ENCODE results near the gene CCSER1. TPM values are rescaled to one million over a fixed set of nuclear protein-coding genes. Genes with fewer than 3 reads are reported as not detected.

The CCSER1 gene
- total RNA-seq, 1 experiment from 2014 or later: 10.1 TPM

DNA sequence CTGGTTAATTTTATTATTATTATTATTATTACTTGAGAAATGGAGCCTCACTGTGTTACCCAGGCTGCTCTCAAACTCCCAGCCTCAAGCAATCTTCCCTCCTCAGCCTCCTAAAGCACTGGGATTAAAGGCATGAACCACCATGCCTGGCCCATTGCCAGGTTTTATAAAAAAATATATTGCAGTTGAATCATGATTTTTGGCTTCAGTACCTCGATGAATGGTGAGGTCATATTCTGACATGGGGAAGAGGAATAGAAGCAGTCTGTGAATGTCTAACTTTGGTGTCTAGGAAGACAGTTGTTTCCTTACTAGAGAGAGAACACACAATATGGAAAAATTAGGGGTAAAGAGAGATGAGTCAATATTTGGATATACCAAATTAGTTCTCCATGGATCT, 32.0 kb downstream of the CCSER1 start:
- no peak overlapping the region for H3K27ac ChIP-seq
- H3K9me3 ChIP-seq (replicated peaks): no peaks in the 10 kb centered on the region
- no peaks in the 10 kb centered on the region; the same call in 1 of the 2 replicates for H3K4me1 ChIP-seq
- peak; percentile 14 to 57 for DNase-seq
- H3K27me3 ChIP-seq: no peaks in the 10 kb centered on the region
- no peaks in the 10 kb centered on the region for H3K36me3 ChIP-seq
- H3K4me3 ChIP-seq: no peak overlapping the region

DNA sequence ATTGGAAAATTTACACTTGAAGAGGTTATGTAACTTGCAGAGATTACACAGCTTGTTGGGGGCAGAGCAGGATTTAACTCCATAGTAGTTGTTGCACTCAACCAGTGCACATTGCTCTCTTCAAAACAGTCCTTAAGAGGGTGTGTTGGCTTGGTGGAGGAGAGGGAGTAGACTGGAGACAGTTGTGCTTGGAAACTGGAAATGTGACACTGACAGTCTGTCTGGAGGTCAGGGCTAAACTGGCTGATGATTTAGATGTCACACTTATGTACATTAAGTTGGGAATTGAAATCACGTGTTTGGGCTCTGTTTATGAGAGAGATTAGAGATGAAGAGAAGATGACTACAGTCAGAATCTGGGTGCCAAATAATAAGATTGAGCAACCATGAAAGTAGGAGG, 32.9 kb downstream of the CCSER1 start:
- H3K27me3 ChIP-seq: no peaks in the 10 kb centered on the region
- no peaks in the 10 kb centered on the region for H3K36me3 ChIP-seq
- H3K4me1 ChIP-seq: no peaks in the 10 kb centered on the region; the same call in 1 of the 2 replicates
- H3K27ac ChIP-seq: no peak overlapping the region
- H3K4me3 ChIP-seq: no peak overlapping the region
- DNase-seq: peak in 1 of 2 experiments; percentile 9
- H3K9me3 ChIP-seq (replicated peaks): no peaks in the 10 kb centered on the region

DNA sequence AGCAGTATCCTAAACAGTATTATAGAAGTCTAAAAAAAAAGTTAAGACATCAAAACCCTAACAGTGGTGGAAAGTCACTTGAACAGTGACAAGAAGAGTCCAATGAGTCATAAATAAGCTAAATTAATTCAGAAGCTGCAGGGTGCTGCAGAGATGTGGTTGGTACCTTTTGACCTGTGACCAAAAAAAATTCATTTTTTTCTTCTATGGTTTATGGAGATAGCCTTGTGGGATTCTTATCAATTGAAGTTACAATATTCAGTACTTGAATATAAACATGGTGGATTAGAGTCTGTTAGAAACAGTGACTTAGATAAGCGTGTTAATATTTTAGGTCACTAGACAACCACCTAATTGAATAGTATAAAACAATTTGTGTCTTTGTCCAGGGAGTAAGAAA, 35.4 kb downstream of the CCSER1 start:
- H3K27ac ChIP-seq: no peak overlapping the region
- H3K9me3 ChIP-seq (replicated peaks): no peaks in the 10 kb centered on the region
- H3K4me3 ChIP-seq: no peak overlapping the region
- DNase-seq: no peak
- no peaks in the 10 kb centered on the region; the same call in 1 of the 2 replicates for H3K4me1 ChIP-seq
- H3K27me3 ChIP-seq: no peaks in the 10 kb centered on the region
- no peaks in the 10 kb centered on the region for H3K36me3 ChIP-seq

DNA sequence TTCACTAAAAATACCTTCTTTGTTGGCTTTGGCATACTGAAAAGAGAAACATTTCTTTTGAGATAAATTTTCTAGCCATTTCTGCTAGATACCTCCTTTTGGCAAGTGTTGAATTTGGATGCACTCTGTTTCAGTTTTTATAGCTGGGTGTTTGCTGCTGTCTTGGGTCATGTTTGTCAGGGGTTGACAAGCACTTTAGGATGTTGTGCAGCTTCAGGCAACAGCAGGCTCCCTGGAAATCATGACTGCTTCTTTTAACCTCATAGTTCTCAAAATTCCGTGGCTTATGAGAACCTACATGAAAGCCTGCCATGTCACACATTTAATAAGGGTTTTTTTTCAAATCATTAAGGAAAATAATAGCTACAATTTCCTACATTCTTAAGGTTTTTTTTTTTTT, 36.7 kb downstream of the CCSER1 start:
- Histone ChIP-seq H3K9me3 (replicated peaks) (no peaks in the 10 kb centered on the region), H3K27me3 (no peaks in the 10 kb centered on the region), H3K27ac (no peak overlapping the region), H3K36me3 (no peaks in the 10 kb centered on the region), H3K4me1 (no peaks in the 10 kb centered on the region; the same call in 1 of the 2 replicates), H3K4me3 (no peak overlapping the region)
- DNase-seq: no peak

DNA sequence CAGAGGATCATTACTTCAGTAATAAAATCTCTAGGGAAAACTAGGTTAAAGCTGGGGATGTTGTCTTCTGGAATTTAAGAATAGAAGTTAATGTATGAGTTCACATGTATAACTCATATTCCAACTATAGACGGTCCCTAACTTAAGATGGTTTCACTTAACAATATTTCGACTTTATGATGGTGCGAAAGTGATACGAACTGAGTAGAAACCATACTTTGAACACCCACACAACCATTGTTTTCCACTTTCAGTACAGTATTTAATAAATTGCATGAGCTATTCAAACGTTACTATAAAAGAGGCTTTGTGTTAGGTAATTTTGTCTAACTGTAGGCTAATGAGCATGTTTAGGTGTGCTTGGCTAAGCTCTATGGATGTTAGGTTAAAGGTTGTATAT, 38.7 kb downstream of the CCSER1 start:
- no peak overlapping the region for H3K4me3 ChIP-seq
- H3K9me3 ChIP-seq (replicated peaks): no peaks in the 10 kb centered on the region
- H3K4me1 ChIP-seq: no peaks in the 10 kb centered on the region
- DNase-seq: no peak
- H3K36me3 ChIP-seq: no peaks in the 10 kb centered on the region
- H3K27ac ChIP-seq: no peak overlapping the region
- H3K27me3 ChIP-seq: no peaks in the 10 kb centered on the region

DNA sequence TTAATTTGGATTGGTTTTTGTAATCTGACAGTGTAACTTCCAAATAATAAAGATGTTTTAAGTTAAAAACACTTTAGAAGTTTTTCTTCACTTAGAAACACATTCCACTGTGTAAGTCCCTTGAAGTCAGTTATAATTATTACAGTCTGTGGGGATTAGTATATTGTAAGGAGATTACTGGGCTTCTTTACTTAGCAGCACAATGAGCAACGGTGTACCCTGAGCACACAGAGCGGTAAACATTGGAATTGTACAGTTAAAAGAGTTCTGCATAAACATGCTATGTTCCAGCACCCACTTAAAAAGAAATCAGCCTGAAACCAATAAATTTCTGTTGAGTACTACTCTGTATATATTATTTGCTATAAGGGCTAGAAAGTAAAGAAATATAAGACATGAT, 44.3 kb downstream of the CCSER1 start:
- H3K36me3 ChIP-seq: no peaks in the 10 kb centered on the region
- H3K27me3 ChIP-seq: no peaks in the 10 kb centered on the region
- no peaks in the 10 kb centered on the region for H3K9me3 ChIP-seq (replicated peaks)
- no peak overlapping the region for H3K4me3 ChIP-seq
- no peak for DNase-seq
- no peak overlapping the region for H3K27ac ChIP-seq
- H3K4me1 ChIP-seq: no peaks in the 10 kb centered on the region

DNA sequence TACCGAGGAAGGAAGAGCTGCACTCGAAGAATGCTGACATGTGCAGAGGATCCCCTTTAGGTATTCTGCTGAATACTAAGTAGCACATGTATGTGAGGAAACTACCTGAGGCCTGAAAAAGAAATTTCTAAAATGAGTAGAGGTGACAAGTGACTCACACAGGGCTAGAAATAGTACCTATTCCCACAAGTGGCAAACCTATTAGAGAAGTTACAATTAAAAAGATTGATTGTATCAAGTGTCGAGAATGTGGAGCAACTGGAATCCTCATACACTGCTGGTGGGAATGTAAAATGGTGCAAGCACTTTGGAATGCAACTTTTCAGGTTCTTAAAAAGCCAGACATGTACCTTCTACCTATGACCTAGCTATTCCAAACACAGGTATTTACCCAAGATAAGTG, 47.4 kb downstream of the CCSER1 start:
- Histone ChIP-seq H3K4me3 (no peak overlapping the region), H3K27me3 (no peaks in the 10 kb centered on the region), H3K36me3 (no peaks in the 10 kb centered on the region), H3K27ac (no peak overlapping the region), H3K9me3 (replicated peaks) (no peaks in the 10 kb centered on the region), H3K4me1 (no peaks in the 10 kb centered on the region)
- DNase-seq: no peak

DNA sequence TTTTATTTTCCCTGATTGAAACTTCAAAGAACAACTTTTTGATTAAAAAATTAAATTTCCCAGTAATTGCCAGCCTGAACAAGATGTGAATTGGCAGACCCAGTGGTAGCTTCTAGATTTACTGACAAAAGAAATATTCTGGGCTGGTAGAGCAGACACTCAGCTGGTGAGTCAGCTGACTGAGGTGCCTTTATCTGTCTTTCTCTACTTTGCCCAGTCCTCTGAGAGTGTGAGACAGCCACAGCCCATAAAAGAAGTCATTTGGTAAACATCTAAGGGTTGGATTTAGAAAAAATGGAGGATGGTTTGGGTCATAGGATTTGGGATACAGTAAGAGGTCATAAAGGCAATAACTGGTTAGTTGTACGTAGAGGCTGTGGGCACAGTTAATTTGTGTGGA, 54.5 kb downstream of the CCSER1 start:
- Histone ChIP-seq H3K27ac (no peak overlapping the region), H3K4me1 (no peaks in the 10 kb centered on the region), H3K27me3 (no peaks in the 10 kb centered on the region), H3K4me3 (no peak overlapping the region), H3K9me3 (replicated peaks) (no peaks in the 10 kb centered on the region), H3K36me3 (no peaks in the 10 kb centered on the region)
- DNase-seq: no peak

DNA sequence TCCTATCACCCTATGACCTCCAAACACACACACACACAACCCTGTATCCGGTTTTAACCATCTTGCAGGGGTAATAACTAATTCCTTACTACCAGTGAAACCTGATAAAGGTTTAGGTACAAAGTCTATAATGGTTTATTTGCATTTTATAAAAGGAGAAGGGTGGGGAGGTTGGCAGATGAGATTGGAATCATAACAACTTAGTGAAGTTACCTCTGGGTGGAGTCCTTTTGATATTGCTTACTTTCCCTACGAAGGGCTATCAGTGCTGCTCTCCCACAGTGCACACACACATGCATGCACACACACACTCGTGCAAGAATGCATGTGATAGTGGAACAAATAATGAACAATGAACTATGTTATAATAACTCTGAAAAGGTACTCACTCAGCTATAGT, 56.1 kb downstream of the CCSER1 start:
- Histone ChIP-seq H3K27ac (no peak overlapping the region), H3K4me3 (no peak overlapping the region), H3K27me3 (no peaks in the 10 kb centered on the region), H3K9me3 (replicated peaks) (no peaks in the 10 kb centered on the region), H3K4me1 (no peaks in the 10 kb centered on the region), H3K36me3 (no peaks in the 10 kb centered on the region)
- no peak for DNase-seq

DNA sequence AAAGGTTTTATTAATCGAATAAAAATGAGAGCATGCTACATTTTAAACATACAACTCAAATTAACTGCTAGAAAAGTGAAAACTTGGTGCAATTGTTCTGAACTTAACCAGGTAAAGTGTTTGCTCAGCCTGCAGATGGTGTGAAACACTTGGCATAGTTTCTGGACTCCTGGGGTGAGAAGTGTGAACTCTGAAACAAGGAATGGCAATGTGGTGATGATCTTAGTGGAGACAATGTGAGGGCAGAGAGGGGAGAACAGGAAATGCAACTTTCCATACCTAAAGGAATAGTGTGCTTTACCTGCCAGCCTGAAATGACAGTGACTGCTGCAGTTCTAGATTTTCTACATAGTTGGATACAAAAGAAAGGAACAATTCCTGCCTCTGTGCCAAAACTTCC, 57.4 kb downstream of the CCSER1 start:
- no peaks in the 10 kb centered on the region for H3K9me3 ChIP-seq (replicated peaks)
- H3K4me1 ChIP-seq: no peaks in the 10 kb centered on the region
- H3K4me3 ChIP-seq: no peak overlapping the region
- no peak for DNase-seq
- no peaks in the 10 kb centered on the region for H3K27me3 ChIP-seq
- H3K27ac ChIP-seq: no peak overlapping the region
- H3K36me3 ChIP-seq: no peaks in the 10 kb centered on the region

DNA sequence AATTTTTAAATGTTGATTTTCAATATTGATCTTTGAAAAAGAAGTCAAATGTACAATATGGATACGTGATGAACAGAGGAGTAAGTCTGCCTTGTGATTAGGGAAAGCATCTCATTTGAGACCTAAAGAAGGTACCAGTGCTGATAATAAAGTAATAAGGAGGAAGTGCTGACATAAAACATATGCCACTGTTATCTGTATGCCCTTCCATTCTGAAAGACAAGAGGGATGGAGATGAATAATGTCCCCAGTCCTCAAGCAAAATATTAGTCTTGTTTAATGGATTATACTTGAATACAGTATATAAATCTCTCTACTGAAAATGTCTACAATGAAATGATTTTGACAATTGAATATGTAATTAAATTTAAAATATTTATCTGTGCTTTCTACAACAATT, 58.2 kb downstream of the CCSER1 start:
- Histone ChIP-seq H3K36me3 (no peaks in the 10 kb centered on the region), H3K4me3 (no peak overlapping the region), H3K4me1 (no peaks in the 10 kb centered on the region), H3K27ac (no peak overlapping the region), H3K9me3 (replicated peaks) (no peaks in the 10 kb centered on the region), H3K27me3 (no peaks in the 10 kb centered on the region)
- DNase-seq: no peak

DNA sequence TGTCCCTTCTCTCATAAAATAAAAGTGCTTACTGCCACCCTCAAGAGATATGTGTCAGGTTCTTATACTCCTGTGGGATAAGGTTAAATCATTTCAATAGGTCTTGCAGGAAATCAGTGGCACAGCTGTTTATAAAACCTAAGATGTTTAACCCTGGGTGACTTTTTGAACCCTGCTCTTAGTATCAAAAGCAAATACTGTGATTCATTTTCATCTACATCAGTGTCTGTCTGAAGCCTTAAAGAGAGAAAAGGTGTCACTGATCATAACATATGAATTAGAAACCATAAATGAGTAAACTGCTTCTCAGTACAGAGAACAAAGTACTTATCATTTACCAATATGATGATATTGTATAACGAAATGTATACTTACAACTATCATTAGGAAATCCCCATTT, 59.0 kb downstream of the CCSER1 start:
- Histone ChIP-seq H3K27me3 (no peaks in the 10 kb centered on the region), H3K36me3 (no peaks in the 10 kb centered on the region), H3K4me1 (no peaks in the 10 kb centered on the region), H3K4me3 (no peak overlapping the region), H3K27ac (no peak overlapping the region), H3K9me3 (replicated peaks) (no peaks in the 10 kb centered on the region)
- DNase-seq: no peak

DNA sequence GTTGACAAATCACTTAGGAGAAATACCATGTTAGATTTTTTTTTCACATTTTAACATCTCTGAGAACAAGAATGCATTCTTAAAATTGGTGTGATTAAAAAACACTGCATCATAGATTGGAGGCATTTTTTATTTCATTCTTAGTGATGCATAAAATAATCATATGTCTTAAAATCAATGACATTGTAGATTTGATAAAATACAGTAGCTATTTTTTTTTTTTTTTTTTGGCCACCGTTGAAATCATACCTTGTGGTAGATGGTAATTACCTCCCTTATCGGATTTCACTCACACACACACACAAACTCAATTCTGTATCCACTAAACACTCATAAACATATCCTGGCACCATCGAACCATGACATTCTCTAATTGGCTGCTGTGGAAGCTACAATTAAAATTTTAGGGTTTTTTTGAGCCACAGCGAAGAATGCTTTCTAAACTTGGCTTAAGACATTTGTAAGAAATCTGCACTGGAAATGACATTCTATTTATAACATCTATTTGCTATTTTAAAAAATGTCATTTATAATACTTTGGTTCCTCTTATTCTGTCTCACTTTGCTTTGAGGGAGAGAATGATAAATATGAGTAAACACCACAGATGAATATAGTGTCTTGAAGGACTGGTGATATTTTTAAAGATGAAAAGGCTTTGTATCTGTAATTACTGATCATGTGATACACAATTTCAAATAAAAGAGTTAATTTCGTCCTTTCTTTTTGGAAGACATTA, 60.1 kb downstream of the CCSER1 start:
- no peaks in the 10 kb centered on the region for H3K4me1 ChIP-seq
- H3K27me3 ChIP-seq: no peaks in the 10 kb centered on the region
- no peaks in the 10 kb centered on the region for H3K36me3 ChIP-seq
- no peaks in the 10 kb centered on the region for H3K9me3 ChIP-seq (replicated peaks)
- DNase-seq: peak in 1 of 2 experiments; percentile 28
- no peak overlapping the region for H3K4me3 ChIP-seq
- no peak overlapping the region for H3K27ac ChIP-seq

DNA sequence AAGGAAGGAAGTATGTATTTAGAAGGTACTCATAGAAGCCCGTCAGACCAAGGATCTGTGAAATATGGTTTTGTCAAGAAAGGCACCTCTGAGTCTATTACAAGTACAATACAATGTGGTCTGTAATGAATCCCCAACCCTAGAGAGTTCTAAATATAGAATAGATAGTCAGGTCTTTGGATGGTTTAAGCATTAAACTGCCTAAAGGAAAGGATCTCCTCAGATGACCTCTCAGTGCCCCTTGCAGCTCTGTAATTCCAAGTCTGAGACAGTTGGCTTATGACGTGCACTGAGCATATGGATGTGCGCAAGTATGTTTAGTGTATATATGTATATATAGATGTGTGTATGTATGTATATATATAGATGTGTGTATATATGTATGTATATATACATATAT, 62.0 kb downstream of the CCSER1 start:
- Histone ChIP-seq H3K27me3 (no peaks in the 10 kb centered on the region), H3K4me1 (no peaks in the 10 kb centered on the region), H3K4me3 (no peak overlapping the region), H3K9me3 (replicated peaks) (no peaks in the 10 kb centered on the region), H3K36me3 (no peaks in the 10 kb centered on the region), H3K27ac (no peak overlapping the region)
- DNase-seq: peak in 1 of 2 experiments; percentile 10

DNA sequence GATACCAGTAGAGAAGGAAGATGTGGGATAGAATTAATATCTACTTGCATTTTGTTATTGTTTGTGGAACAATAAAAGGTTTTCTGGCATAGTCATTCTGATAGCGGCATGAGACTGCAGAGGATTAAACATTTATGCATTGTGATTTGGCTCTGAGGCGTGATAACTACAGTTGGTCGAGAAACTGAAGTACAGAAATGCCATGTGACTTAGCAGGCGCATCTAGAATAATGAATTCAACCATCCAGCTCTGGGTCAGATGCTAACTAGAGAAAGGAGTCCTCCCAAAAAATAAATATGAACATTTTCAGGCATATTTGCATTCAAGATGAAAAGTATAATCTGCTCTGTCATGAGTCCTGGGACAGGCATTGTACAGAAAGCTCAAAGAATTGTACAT, 62.8 kb downstream of the CCSER1 start:
- no peak overlapping the region for H3K27ac ChIP-seq
- no peak overlapping the region for H3K4me3 ChIP-seq
- DNase-seq: no peak
- H3K9me3 ChIP-seq (replicated peaks): no peaks in the 10 kb centered on the region
- H3K36me3 ChIP-seq: no peaks in the 10 kb centered on the region
- H3K27me3 ChIP-seq: no peaks in the 10 kb centered on the region
- no peaks in the 10 kb centered on the region for H3K4me1 ChIP-seq

DNA sequence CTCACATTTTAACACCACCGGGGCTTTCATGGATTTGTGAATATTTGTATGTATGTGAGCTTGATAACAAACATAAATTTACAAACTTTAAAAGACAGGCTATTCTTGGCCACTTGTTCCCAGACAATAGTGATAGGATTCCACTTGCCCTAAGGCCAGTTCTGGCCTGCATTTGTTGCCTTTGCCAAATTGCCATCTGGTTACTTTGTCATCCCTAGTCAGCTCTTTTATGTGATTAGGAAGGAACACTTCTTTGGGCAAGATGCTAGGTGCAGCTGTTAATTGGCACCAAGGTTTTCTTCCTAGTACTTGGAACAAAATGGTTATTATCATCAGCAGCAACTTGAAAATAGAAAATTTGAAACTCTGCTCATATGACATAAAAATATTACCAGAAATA, 63.3 kb downstream of the CCSER1 start:
- no peaks in the 10 kb centered on the region for H3K4me1 ChIP-seq
- no peaks in the 10 kb centered on the region for H3K27me3 ChIP-seq
- H3K4me3 ChIP-seq: no peak overlapping the region
- DNase-seq: peak in 1 of 2 experiments; percentile 11
- no peaks in the 10 kb centered on the region for H3K9me3 ChIP-seq (replicated peaks)
- no peaks in the 10 kb centered on the region for H3K36me3 ChIP-seq
- no peak overlapping the region for H3K27ac ChIP-seq

Data from SJCRH30 (cell line).